Measurements from ENCODE around the gene KMO.

- TF ChIP-seq ZNF274 (IDR thresholded peaks at IDR 0.05; ENCODE audit: low read depth, low read length) (no peak), SUZ12 (IDR thresholded peaks at IDR 0.05; ENCODE audit: extremely low read depth, insufficient read depth, insufficient read length) (no peak), YY1 (IDR thresholded peaks at IDR 0.05; ENCODE audit: insufficient read depth, insufficient read length) (no peak)
Measured at GRCh38 chr1:241611736-241612135, 79.6 kb downstream of the KMO start.

Data from NT2/D1 (cell line).